Effector memory CD8-positive, alpha-beta T cell (primary cell): ENCODE measurements around the gene CD93.

ENCODE experiments used
- ATAC-seq: fragments of 150-1000 bp; cut with Tn5 transposase; replicated peaks from 2 replicates; pipeline ENCODE4 v1.10.0; 2021; ENCODE audit warnings: mild to moderate bottlenecking, moderate library complexity
- DNase-seq, 3 experiments: peaks; one replicate each; pipeline ENCODE4 v3.0.0; 2021
- H3K27ac Mint-ChIP-seq, 2 donors: one replicate each; pipeline ENCODE4 v1.8.0; 2022; ENCODE audit warnings: mild to moderate bottlenecking in 2 of 2, mixed read lengths in 2 of 2, moderate library complexity in 2 of 2
- H3K27me3 Mint-ChIP-seq, 2 donors: one replicate each; pipeline ENCODE4 v1.8.0; 2022; ENCODE audit warnings: mixed read lengths in 2 of 2
- H3K36me3 Mint-ChIP-seq: one replicate; pipeline ENCODE4 v1.8.0; 2022; ENCODE audit warnings: mild to moderate bottlenecking, moderate library complexity, mixed read lengths; ENCODE audit not compliant: insufficient read depth
- H3K4me1 Mint-ChIP-seq, 2 donors: one replicate each; pipeline ENCODE4 v1.8.0; 2022; ENCODE audit warnings: low read depth in 2 of 2, mixed read lengths in 2 of 2
- H3K4me3 Mint-ChIP-seq, 2 donors: one replicate each; pipeline ENCODE4 v1.8.0; 2022; ENCODE audit warnings: mild to moderate bottlenecking in 2 of 2, mixed read lengths in 2 of 2, moderate library complexity in 2 of 2
- H3K9me3 Mint-ChIP-seq, 2 donors: one replicate each; pipeline ENCODE4 v1.8.0; 2022; ENCODE audit warnings: mixed read lengths in 2 of 2

Gene CD93

GRCh38 chr20:23079016-23079351 lies 7.1 kb downstream of the CD93 start:
- no peaks in the 10 kb centered on the region for H3K36me3 Mint-ChIP-seq
- no peak overlapping the region for H3K27ac Mint-ChIP-seq
- H3K27me3 Mint-ChIP-seq: no peaks in the 10 kb centered on the region
- no peaks in the 10 kb centered on the region for H3K9me3 Mint-ChIP-seq
- H3K4me3 Mint-ChIP-seq: no peak overlapping the region
- ATAC-seq (no peak), DNase-seq (no peak)
- H3K4me1 Mint-ChIP-seq: peaks cover 0 to 3% of the 10 kb centered on the region in 2 donors

- no peak overlapping the region for H3K27ac Mint-ChIP-seq
- DNase-seq: no peak
- ATAC-seq: no peak
- H3K4me3 Mint-ChIP-seq: no peak overlapping the region
- H3K36me3 Mint-ChIP-seq: no peaks in the 10 kb centered on the region
- H3K27me3 Mint-ChIP-seq: no peaks in the 10 kb centered on the region
- H3K4me1 Mint-ChIP-seq: peaks cover 0 to 3% of the 10 kb centered on the region in 2 donors
- no peaks in the 10 kb centered on the region for H3K9me3 Mint-ChIP-seq
Observed at GRCh38 chr20:23078351-23079015, 7.6 kb downstream of the CD93 start.

- Mint-ChIP-seq H3K4me1 (no peaks in the 10 kb centered on the region), H3K4me3 (no peak overlapping the region), H3K27me3 (no peaks in the 10 kb centered on the region), H3K9me3 (no peaks in the 10 kb centered on the region), H3K36me3 (no peaks in the 10 kb centered on the region), H3K27ac (no peak overlapping the region)
- no peak for ATAC-seq
- DNase-seq: no peak
Observed at GRCh38 chr20:23077277-23077676, 8.8 kb downstream of the CD93 start.

- no peak for DNase-seq
- no peak for ATAC-seq
- Mint-ChIP-seq H3K36me3 (no peaks in the 10 kb centered on the region), H3K4me1 (no peaks in the 10 kb centered on the region), H3K4me3 (no peak overlapping the region), H3K27me3 (no peaks in the 10 kb centered on the region), H3K27ac (no peak overlapping the region), H3K9me3 (no peaks in the 10 kb centered on the region)
Observed at GRCh38 chr20:23074052-23074451, 12.1 kb downstream of the CD93 start.

GRCh38 chr20:23072892-23073586 lies 13.1 kb downstream of the CD93 start:
- no peak overlapping the region for H3K27ac Mint-ChIP-seq
- no peak for DNase-seq
- no peak for ATAC-seq
- H3K27me3 Mint-ChIP-seq: no peaks in the 10 kb centered on the region
- no peaks in the 10 kb centered on the region for H3K36me3 Mint-ChIP-seq
- no peaks in the 10 kb centered on the region for H3K9me3 Mint-ChIP-seq
- H3K4me1 Mint-ChIP-seq: no peaks in the 10 kb centered on the region
- H3K4me3 Mint-ChIP-seq: no peak overlapping the region

- no peak for ATAC-seq
- Mint-ChIP-seq H3K36me3 (no peaks in the 10 kb centered on the region), H3K4me3 (no peak overlapping the region), H3K27ac (no peak overlapping the region), H3K27me3 (peaks cover 0 to 1% of the 10 kb centered on the region in 2 donors), H3K4me1 (no peaks in the 10 kb centered on the region), H3K9me3 (no peaks in the 10 kb centered on the region)
- no peak for DNase-seq
Observed at GRCh38 chr20:23071996-23072395, 14.1 kb downstream of the CD93 start.

GRCh38 chr20:23071398-23071797 lies 14.7 kb downstream of the CD93 start:
- Mint-ChIP-seq H3K9me3 (no peaks in the 10 kb centered on the region), H3K4me1 (no peaks in the 10 kb centered on the region), H3K27ac (no peak overlapping the region), H3K4me3 (no peak overlapping the region), H3K36me3 (no peaks in the 10 kb centered on the region), H3K27me3 (peaks cover 0 to 6% of the 10 kb centered on the region in 2 donors)
- ATAC-seq (no peak), DNase-seq (no peak)

GRCh38 chr20:23069108-23069507 lies 17.0 kb downstream of the CD93 start:
- H3K27me3 Mint-ChIP-seq: peaks cover 9 to 15% of the 10 kb centered on the region in 2 donors
- H3K9me3 Mint-ChIP-seq: no peaks in the 10 kb centered on the region
- H3K4me1 Mint-ChIP-seq: no peaks in the 10 kb centered on the region
- DNase-seq (no peak), ATAC-seq (no peak)
- H3K27ac Mint-ChIP-seq: no peak overlapping the region
- H3K4me3 Mint-ChIP-seq: no peak overlapping the region
- H3K36me3 Mint-ChIP-seq: no peaks in the 10 kb centered on the region

- ATAC-seq (no peak), DNase-seq (no peak)
- Mint-ChIP-seq H3K4me3 (no peak overlapping the region), H3K4me1 (no peaks in the 10 kb centered on the region), H3K27ac (no peak overlapping the region), H3K9me3 (no peaks in the 10 kb centered on the region), H3K36me3 (no peaks in the 10 kb centered on the region), H3K27me3 (peaks cover 9 to 15% of the 10 kb centered on the region in 2 donors)
Observed at GRCh38 chr20:23068283-23068682, 17.8 kb downstream of the CD93 start.

GRCh38 chr20:23066772-23067171 lies 19.4 kb downstream of the CD93 start:
- H3K27me3 Mint-ChIP-seq: peaks cover 9 to 15% of the 10 kb centered on the region in 2 donors
- no peaks in the 10 kb centered on the region for H3K4me1 Mint-ChIP-seq
- DNase-seq (no peak), ATAC-seq (no peak)
- no peak overlapping the region for H3K27ac Mint-ChIP-seq
- no peak overlapping the region for H3K4me3 Mint-ChIP-seq
- H3K36me3 Mint-ChIP-seq: no peaks in the 10 kb centered on the region
- no peaks in the 10 kb centered on the region for H3K9me3 Mint-ChIP-seq

GRCh38 chr20:23065266-23066201 lies 20.6 kb downstream of the CD93 start:
- Mint-ChIP-seq H3K9me3 (no peaks in the 10 kb centered on the region), H3K27ac (no peak overlapping the region), H3K4me3 (no peak overlapping the region), H3K4me1 (no peaks in the 10 kb centered on the region), H3K27me3 (peaks cover 9 to 18% of the 10 kb centered on the region in 2 donors), H3K36me3 (no peaks in the 10 kb centered on the region)
- DNase-seq: no peak
- ATAC-seq: no peak

- Mint-ChIP-seq H3K4me3 (no peak overlapping the region), H3K36me3 (no peaks in the 10 kb centered on the region), H3K9me3 (no peaks in the 10 kb centered on the region), H3K27me3 (peaks cover 9 to 19% of the 10 kb centered on the region in 2 donors), H3K27ac (no peak overlapping the region), H3K4me1 (no peaks in the 10 kb centered on the region)
- ATAC-seq (no peak), DNase-seq (no peak)
Observed at GRCh38 chr20:23063581-23063980, 22.5 kb downstream of the CD93 start.

GRCh38 chr20:23063168-23063567 lies 23.0 kb downstream of the CD93 start:
- no peak overlapping the region for H3K4me3 Mint-ChIP-seq
- DNase-seq (no peak), ATAC-seq (no peak)
- H3K4me1 Mint-ChIP-seq: no peaks in the 10 kb centered on the region
- no peak overlapping the region for H3K27ac Mint-ChIP-seq
- no peaks in the 10 kb centered on the region for H3K36me3 Mint-ChIP-seq
- no peaks in the 10 kb centered on the region for H3K9me3 Mint-ChIP-seq
- H3K27me3 Mint-ChIP-seq: peaks cover 9 to 19% of the 10 kb centered on the region in 2 donors
